Caco-2 (cell line): Measurements from ENCODE around the gene LAMC2. TPM values are rescaled to one million over a fixed set of nuclear protein-coding genes. Genes with fewer than 3 reads are reported as not detected.
A peak's percentile ranks its signal among the peaks of the same experiment; 100 is the strongest.
"Not testable (repeated sequence)": the region's sequence is repeated elsewhere in the genome, so short reads cannot be mapped to it uniquely, and the experiment has no call there.

ENCODE experiments used
- BruUV-seq: library from RNA; stranded (reverse); fragments of 400-500 nt; replicated peaks from 2 replicates; lab custom pipeline; 2021; lab: Mats Ljungman, UMichigan
- CTCF ChIA-PET: fragments of 300-600 bp; sonication (Branson Sonifier 250); formaldehyde crosslinking; loops from one replicate; lab custom pipeline; 2022; ENCODE audit warnings: antibody characterized with exemption; lab: Charles Lee
- POLR2A ChIA-PET: fragments of 300-600 bp; sonication (Branson Sonifier 250); formaldehyde crosslinking; loops from one replicate; lab custom pipeline; 2022; ENCODE audit warnings: antibody characterized with exemption; lab: Charles Lee
- DNase-seq, 2 experiments: peaks; one replicate each; pipeline versions ENCODE4 v3.0.0 to v3.0.0-alpha.2; 2020 to 2022
- H3K27me3 ChIP-seq: replicated peaks from 2 replicates; pipeline ENCODE4 v1.6.0; 2011; ENCODE audit warnings: low read length; ENCODE audit not compliant: control insufficient read depth, insufficient read depth
- H3K36me3 ChIP-seq: 2 replicates; pipeline ENCODE4 v1.5.1; 2011; ENCODE audit warnings: low read length; ENCODE audit not compliant: control insufficient read depth, insufficient read depth
- H3K4me1 ChIP-seq: fragments of 250-450 bp; sonication (Bioruptor Pico); 2 replicates; pipeline ENCODE4 v1.5.1; 2020; ENCODE audit warnings: mild to moderate bottlenecking
- H3K4me3 ChIP-seq: 2 replicates; pipeline ENCODE4 v1.5.1; 2011; ENCODE audit warnings: low read depth, mild to moderate bottlenecking, control low read depth, low read length
- H3K9me3 ChIP-seq: fragments of 250-450 bp; sonication (Bioruptor Pico); 2 replicates; pipeline ENCODE4 v1.5.1; 2020; ENCODE audit warnings: mild to moderate bottlenecking, moderate library complexity
- H3K27ac Mint-ChIP-seq: one replicate; pipeline ENCODE4 v1.8.0; 2022; ENCODE audit warnings: mixed read lengths; ENCODE audit not compliant: unreplicated experiment
- H3K27me3 Mint-ChIP-seq: one replicate; pipeline ENCODE4 v1.8.0; 2022; ENCODE audit warnings: mixed read lengths; ENCODE audit not compliant: insufficient read depth, unreplicated experiment
- H3K36me3 Mint-ChIP-seq: one replicate; pipeline ENCODE4 v1.8.0; 2022; ENCODE audit warnings: mild to moderate bottlenecking, mixed read lengths; ENCODE audit not compliant: insufficient read depth, unreplicated experiment
- H3K4me1 Mint-ChIP-seq: one replicate; pipeline ENCODE4 v1.8.0; 2022; ENCODE audit warnings: low read depth, mixed read lengths; ENCODE audit not compliant: unreplicated experiment
- H3K4me3 Mint-ChIP-seq: one replicate; pipeline ENCODE4 v1.8.0; 2022; ENCODE audit warnings: mild to moderate bottlenecking, moderate library complexity, mixed read lengths; ENCODE audit not compliant: unreplicated experiment
- H3K9me3 Mint-ChIP-seq: one replicate; pipeline ENCODE4 v1.8.0; 2022; ENCODE audit warnings: mixed read lengths; ENCODE audit not compliant: unreplicated experiment
- CTCF ChIP-seq, 2 experiments: fragments of 200-600 bp in 1 of 2; IDR thresholded peaks; 1 replicate in 1 of 2; 2 replicates in 1 of 2; pipeline versions ENCODE4 v1.5.1 to v1.8.0; 2011 to 2022; ENCODE audit warnings: antibody characterized with exemption in 1 of 2, control low read depth in 1 of 2, inconsistent platforms in 1 of 2, low read depth in 1 of 2, low read length in 1 of 2, mild to moderate bottlenecking in 1 of 2, moderate library complexity in 1 of 2; ENCODE audit not compliant: insufficient read depth in 1 of 2, severe bottlenecking in 1 of 2, unreplicated experiment in 1 of 2
- intact Hi-C: fragments of 100-400 bp; cut with micrococcal nuclease; formaldehyde crosslinking; loops from one replicate; pipeline ENCODE4 v1.10.0; 2022; ENCODE audit not compliant: unreplicated experiment
- total RNA-seq: library from RNA; stranded (reverse); gene quantifications from 2 replicates; pipeline ENCODE4 v1.2.3, GENCODE V29; 2022

LAMC2 gene
- total RNA-seq, 1 experiment from 2014 or later = 34.9 TPM

GRCh38 chr1:183148599-183148998 is 37.5 kb upstream of the LAMC2 start:
- no peak for TF ChIP-seq CTCF (IDR thresholded peaks at IDR 0.05; ENCODE audit: insufficient read depth in 1 of 2, low read depth in 1 of 2, low read length in 1 of 2, severe bottlenecking in 1 of 2, unreplicated experiment in 1 of 2)
- no peaks in the 10 kb centered on the region for H3K27me3 ChIP-seq
- ChIA-PET CTCF (no interaction called here), POLR2A (no interaction called here)
- no peaks in the 10 kb centered on the region for H3K9me3 Mint-ChIP-seq
- intact Hi-C loops = no loop called here
- H3K4me3 Mint-ChIP-seq = no peak overlapping the region
- peaks cover 18% of the 10 kb centered on the region for H3K36me3 Mint-ChIP-seq
- BruUV-seq = no TSS peak
- no peak overlapping the region for H3K27ac Mint-ChIP-seq
- H3K4me1 Mint-ChIP-seq = peaks cover 18% of the 10 kb centered on the region
- no peaks in the 10 kb centered on the region for H3K27me3 Mint-ChIP-seq
- no peaks in the 10 kb centered on the region for H3K9me3 ChIP-seq
- DNase-seq = no peak
- 0 out of 2 replicates have a peak, but pooled peaks cover 4% of the 10 kb centered on the region for H3K4me1 ChIP-seq
- H3K36me3 ChIP-seq = no peaks in the 10 kb centered on the region
- H3K4me3 ChIP-seq = no peak overlapping the region

GRCh38 chr1:183149273-183149672 is 36.8 kb upstream of the LAMC2 start:
- Histone ChIP-seq H3K4me3 (no peak overlapping the region), H3K9me3 (no peaks in the 10 kb centered on the region), H3K27me3 (no peaks in the 10 kb centered on the region), H3K4me1 (0 out of 2 replicates have a peak, but pooled peaks cover 4% of the 10 kb centered on the region), H3K36me3 (no peaks in the 10 kb centered on the region)
- Mint-ChIP-seq H3K9me3 (no peaks in the 10 kb centered on the region), H3K36me3 (peaks cover 11% of the 10 kb centered on the region), H3K4me3 (no peak overlapping the region), H3K27ac (no peak overlapping the region), H3K4me1 (peaks cover 18% of the 10 kb centered on the region), H3K27me3 (no peaks in the 10 kb centered on the region)
- CTCF ChIA-PET = no interaction called here
- DNase-seq = no peak
- intact Hi-C loops = no loop called here
- no peak for TF ChIP-seq CTCF (IDR thresholded peaks at IDR 0.05; ENCODE audit: insufficient read depth in 1 of 2, low read depth in 1 of 2, low read length in 1 of 2, severe bottlenecking in 1 of 2, unreplicated experiment in 1 of 2)
- POLR2A ChIA-PET = no interaction called here
- no TSS peak for BruUV-seq

- POLR2A ChIA-PET, H3K9me3 ChIP-seq, intact Hi-C loops, H3K9me3 Mint-ChIP-seq, BruUV-seq, H3K4me1 ChIP-seq, H3K4me3 ChIP-seq, CTCF ChIA-PET, H3K36me3 ChIP-seq, H3K36me3 Mint-ChIP-seq, H3K27me3 Mint-ChIP-seq, H3K27me3 ChIP-seq, DNase-seq: not testable (repeated sequence)
- Mint-ChIP-seq H3K27ac (peak overlapping the region; percentile 63), H3K4me1 (peaks cover 18% of the 10 kb centered on the region), H3K4me3 (peak overlapping the region; percentile 20)
Measured at GRCh38 chr1:183150032-183150431, 36.0 kb upstream of the LAMC2 start.

GRCh38 chr1:183150445-183150844 is 35.6 kb upstream of the LAMC2 start:
- Mint-ChIP-seq H3K36me3 (peaks cover 6% of the 10 kb centered on the region), H3K4me3 (peak overlapping the region; percentile 20), H3K9me3 (no peaks in the 10 kb centered on the region), H3K27me3 (no peaks in the 10 kb centered on the region), H3K27ac (peak overlapping the region; percentile 63), H3K4me1 (peaks cover 18% of the 10 kb centered on the region)
- no peaks in the 10 kb centered on the region for H3K36me3 ChIP-seq
- intact Hi-C loops = no loop called here
- DNase-seq = no peak
- no peaks in the 10 kb centered on the region for H3K9me3 ChIP-seq
- ChIA-PET CTCF (no interaction called here), POLR2A (no interaction called here)
- no peaks in the 10 kb centered on the region for H3K27me3 ChIP-seq
- no peak for TF ChIP-seq CTCF (IDR thresholded peaks at IDR 0.05; ENCODE audit: insufficient read depth in 1 of 2, low read depth in 1 of 2, low read length in 1 of 2, severe bottlenecking in 1 of 2, unreplicated experiment in 1 of 2)
- no peak overlapping the region for H3K4me3 ChIP-seq
- H3K4me1 ChIP-seq = 0 out of 2 replicates have a peak, but pooled peaks cover 4% of the 10 kb centered on the region
- BruUV-seq = TSS peak; percentile 17
